Lower leg skin (tissue), 3 donors: ENCODE data around the gene TUT4.

Experiments
- POLR2A ChIP-seq, 2 donors: fragments of 450-650 bp; IDR thresholded peaks; one replicate each; pipeline ENCODE4 v1.6.1; 2016 to 2017; ENCODE audit warnings: antibody characterized with exemption in 2 of 2, mild to moderate bottlenecking in 1 of 2, moderate library complexity in 1 of 2
- TF ChIP-seq, protein P1 (sequence below), 3 donors: fragments of 450-650 bp; IDR thresholded peaks; one replicate each; pipeline ENCODE4 v1.5.1; 2016; ENCODE audit warnings: antibody characterized with exemption in 3 of 3, mild to moderate bottlenecking in 3 of 3, moderate library complexity in 2 of 3

DNA sequence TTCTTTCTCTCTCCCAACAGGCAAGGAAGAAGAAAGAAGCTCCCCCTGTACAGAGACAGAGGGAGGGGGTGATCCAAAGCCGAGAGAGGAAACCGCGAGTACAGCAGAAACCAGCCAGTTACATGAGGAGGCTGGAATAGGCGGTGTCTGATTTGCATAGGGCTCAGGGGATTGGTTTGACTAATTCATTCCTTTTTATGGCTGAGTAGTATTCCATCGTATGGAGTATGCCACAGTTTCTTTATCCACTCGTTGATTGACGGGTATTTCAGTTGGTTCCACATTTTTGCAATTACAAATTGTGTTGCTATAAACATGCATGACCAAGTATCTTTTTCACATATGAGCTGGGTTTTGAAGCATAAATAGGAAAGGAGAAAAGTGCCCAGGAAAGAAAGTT is 45.8 kb upstream of the TUT4 start:
- TF ChIP-seq, protein P1, sequence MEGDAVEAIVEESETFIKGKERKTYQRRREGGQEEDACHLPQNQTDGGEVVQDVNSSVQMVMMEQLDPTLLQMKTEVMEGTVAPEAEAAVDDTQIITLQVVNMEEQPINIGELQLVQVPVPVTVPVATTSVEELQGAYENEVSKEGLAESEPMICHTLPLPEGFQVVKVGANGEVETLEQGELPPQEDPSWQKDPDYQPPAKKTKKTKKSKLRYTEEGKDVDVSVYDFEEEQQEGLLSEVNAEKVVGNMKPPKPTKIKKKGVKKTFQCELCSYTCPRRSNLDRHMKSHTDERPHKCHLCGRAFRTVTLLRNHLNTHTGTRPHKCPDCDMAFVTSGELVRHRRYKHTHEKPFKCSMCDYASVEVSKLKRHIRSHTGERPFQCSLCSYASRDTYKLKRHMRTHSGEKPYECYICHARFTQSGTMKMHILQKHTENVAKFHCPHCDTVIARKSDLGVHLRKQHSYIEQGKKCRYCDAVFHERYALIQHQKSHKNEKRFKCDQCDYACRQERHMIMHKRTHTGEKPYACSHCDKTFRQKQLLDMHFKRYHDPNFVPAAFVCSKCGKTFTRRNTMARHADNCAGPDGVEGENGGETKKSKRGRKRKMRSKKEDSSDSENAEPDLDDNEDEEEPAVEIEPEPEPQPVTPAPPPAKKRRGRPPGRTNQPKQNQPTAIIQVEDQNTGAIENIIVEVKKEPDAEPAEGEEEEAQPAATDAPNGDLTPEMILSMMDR (IDR thresholded peaks at IDR 0.05): no peak
- no peak for TF ChIP-seq POLR2A (IDR thresholded peaks at IDR 0.05)
